ENCODE results near the gene CEP85L. TPM values are rescaled to one million over a fixed set of nuclear protein-coding genes. Genes with fewer than 3 reads are reported as not detected.

CEP85L gene
- total RNA-seq, 1 experiment from 2014 or later: 4.9 TPM

- no peak for TF ChIP-seq JUND (IDR thresholded peaks at IDR 0.05)
- no peak for TF ChIP-seq ATF3 (IDR thresholded peaks at IDR 0.05)
- no peak for TF ChIP-seq TCF7L2 (IDR thresholded peaks at IDR 0.05; ENCODE audit: borderline replicate concordance, extremely low read depth, insufficient read depth, insufficient read length)
- TF ChIP-seq POLR2A (IDR thresholded peaks at IDR 0.05; ENCODE audit: borderline replicate concordance, extremely low read depth, insufficient read depth, insufficient read length): no peak
Observed at GRCh38 chr6:118419448-118420394, 231.7 kb downstream of the CEP85L start (continued).

Other genes with a start within 250 kb of the CEP85L start
- not detected for gene PLN, start 103.3 kb downstream of the CEP85L start, total RNA-seq (2021; ENCODE audit: unreplicated experiment)
- gene ASF1A, start 242.6 kb upstream of the CEP85L start, total RNA-seq (2021; ENCODE audit: unreplicated experiment): 23.3 TPM

Data from HCT116 (cell line).